Measurements from ENCODE around the gene PCGF3.
"Not testable (repeated sequence)": the region's sequence is repeated elsewhere in the genome, so short reads cannot be mapped to it uniquely, and the experiment has no call there.

Gene PCGF3

GRCh38 chr4:683247-683897 lies 22.3 kb upstream of the PCGF3 start:
- no peak for DNase-seq

DNA sequence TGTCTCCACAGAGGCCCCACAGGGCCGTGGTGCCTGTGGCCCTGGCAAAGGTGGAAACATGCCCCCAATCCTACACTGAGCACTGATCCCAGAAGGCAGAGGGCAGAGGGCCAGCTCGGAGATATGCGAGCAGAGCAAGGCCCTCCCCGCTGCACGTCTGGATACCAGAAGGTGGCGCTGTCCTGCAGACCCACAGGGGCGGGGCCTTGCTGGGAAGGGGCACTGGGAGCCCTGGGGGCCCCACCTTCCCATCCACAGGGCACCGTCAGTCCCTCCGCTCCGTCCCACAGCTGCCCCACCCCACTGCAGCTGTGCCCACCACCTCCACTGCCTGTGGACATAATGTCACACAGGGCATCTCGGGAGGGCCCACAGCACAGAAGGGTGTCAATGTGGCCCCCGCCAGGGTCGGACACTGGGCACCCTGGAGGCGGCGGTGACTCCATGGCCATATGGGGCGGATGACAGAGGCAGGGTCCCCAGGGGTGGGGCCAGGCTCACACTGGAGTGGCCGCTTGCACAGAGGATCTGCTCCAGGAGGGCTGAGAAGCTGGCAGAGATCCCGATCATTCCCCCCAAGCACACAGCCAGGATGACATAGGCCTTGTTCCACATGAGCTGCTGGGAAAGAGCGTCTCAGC lies 21.5 kb upstream of the PCGF3 start:
- DNase-seq: peak; percentile 41

DNA sequence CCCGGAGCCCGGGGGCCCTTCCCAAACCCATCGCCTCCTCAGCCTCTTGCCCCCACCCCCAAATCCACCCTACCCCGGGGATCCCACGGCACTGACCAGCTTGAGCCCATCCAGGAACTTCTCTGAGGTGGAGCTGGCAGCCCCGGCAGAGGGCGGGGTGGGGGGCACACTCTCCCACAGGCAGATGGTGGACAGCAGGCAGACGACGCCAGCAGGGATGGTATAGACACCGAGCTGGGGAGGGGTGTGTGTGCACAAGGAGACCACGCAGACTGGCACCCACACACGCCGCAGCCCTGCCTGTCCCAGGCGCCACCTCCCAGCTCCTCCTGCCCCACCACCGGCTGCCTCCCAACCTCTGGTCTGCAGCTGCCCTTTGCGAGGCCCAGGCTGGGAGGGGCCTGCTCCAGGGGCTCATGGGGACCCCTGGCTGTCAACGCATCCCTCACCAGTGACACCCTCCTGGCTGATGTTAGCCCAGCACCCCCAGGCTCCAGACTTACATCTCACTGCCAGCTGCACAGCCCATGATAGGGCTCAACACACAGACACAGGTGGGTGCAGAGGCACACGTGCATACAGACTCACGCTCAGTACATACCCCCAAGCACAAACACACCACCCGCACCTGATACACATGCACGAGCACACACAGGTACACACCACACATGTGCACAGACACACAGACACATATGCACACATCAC lies 20.9 kb upstream of the PCGF3 start:
- no peak for DNase-seq

GRCh38 chr4:685679-686412 lies 19.8 kb upstream of the PCGF3 start:
- no peak for DNase-seq

- no peak for DNase-seq
These were observed 19.1 kb upstream of the PCGF3 start for GRCh38 chr4:686413-687040.

DNA sequence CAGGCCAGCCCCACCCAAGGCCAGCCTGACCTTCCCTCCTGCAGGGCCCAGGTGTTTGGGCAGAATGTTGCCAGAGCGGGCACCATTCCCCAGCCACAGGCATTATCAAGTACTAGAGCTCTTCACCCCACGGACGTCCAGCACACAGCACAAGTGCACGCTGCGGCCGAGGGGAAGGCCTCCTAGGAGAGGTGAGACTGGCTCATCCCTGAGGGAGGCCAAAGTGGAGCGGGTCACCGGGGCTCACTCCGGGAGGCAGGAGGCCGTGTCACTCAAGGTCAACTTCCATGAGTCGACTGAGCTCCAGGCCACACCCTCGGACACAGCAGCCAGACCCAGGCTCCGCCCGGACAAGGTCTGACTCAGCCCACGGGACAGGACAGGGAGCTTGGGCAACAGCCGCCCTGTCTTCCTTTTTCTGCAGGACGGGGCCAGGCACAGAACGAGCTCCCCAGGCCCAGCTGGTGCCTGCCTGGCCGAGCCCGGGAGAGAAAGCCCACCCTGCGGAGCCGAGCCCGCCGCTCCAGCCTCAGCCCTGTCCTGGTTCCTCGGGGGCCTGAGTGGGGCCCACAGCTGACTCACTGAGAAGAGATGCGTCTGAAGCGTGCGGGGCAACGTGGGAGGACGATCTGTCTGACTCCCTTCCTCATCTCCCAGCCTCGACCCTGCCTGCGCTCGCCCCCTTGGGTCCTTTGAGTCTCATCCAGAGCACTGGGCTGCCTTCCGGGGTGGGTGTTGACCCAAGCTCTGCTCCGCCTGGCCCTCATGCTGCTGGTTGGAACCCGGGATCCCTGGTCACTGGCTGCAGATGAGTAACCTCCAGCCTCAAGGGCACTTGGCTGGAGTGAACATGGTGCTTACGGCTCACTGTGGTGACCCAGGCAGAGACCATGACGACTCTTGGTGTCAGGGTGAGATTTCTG lies 18.3 kb upstream of the PCGF3 start:
- no peak for DNase-seq

- no peak for DNase-seq
These were observed 17.4 kb upstream of the PCGF3 start for GRCh38 chr4:687971-688853.

- no peak for DNase-seq
These were observed 16.6 kb upstream of the PCGF3 start, which contains the start of gene SLC49A3 for GRCh38 chr4:688854-689681. SLC49A3 (minus strand) TSS chr4:689151; CDS start chr4:689127, 24 bp downstream.

- no peak for DNase-seq
These were observed 15.9 kb upstream of the PCGF3 start for GRCh38 chr4:689723-690122.

GRCh38 chr4:692771-693554 lies 12.7 kb upstream of the PCGF3 start:
- no peak for DNase-seq

DNA sequence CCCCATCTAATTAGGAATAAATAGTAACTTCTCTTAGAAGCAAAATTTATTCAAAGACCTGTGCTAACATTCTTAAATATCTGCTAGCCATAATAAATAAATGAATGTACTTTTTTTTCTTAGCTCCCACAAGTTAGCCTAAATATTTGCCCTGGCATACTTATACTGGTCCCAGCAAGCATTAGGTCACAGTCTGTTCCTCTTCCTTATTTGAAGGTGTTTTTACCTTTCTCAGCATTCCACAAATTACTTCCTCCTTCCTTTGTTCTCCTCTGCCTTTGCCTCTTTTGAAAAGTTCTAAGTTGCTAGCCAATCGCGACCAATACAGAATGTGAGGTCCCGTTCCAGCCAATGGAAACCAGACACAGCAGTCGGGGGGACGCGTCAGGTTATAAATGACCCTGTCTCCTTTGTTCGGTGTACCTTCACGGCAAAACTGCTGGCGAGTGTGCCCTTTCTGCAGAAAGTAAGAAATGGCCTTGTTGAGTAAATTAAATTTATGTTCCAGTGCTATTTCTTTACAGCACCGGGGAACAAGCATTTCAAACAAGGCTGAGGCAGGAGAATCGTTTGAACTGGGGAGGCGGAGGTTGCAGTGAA lies 11.2 kb upstream of the PCGF3 start:
- not testable (repeated sequence) for DNase-seq

DNA sequence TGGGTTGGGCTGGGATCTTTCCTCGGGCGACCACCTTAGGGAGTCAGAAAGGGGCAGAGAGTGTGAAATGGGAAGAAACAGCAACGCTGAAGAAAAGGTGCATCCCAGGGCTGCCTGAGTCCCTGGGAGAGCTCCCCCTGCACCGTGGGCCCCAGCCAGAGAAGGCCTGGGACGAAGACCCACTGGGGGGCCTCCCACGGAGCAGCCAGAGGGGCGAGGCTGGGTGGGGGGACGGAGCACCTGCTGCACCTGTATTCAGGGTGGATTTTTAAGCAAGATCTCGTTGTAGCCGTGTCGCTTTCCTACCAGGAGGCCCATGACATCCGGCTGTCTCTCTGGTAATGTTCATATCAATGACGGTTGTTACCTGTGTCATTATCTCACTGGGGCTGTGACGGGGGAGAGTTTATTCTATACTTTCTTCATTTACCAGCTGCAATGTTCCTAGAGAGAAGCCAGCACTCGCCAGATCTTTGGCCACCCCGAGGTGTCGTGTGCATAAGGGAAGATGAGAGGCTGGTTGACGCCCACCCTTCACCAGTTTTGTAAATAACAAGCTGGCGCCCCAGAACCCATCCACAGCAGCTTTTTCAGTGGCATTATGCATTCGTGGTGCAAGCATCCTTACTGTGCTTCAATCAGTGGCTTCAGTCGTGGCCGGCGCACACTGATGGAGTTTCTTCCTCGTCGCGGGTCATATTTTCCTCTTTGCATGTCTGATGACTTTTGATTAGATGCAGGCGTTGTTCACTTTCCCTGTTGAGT lies 5.6 kb upstream of the PCGF3 start:
- no peak for DNase-seq

DNA sequence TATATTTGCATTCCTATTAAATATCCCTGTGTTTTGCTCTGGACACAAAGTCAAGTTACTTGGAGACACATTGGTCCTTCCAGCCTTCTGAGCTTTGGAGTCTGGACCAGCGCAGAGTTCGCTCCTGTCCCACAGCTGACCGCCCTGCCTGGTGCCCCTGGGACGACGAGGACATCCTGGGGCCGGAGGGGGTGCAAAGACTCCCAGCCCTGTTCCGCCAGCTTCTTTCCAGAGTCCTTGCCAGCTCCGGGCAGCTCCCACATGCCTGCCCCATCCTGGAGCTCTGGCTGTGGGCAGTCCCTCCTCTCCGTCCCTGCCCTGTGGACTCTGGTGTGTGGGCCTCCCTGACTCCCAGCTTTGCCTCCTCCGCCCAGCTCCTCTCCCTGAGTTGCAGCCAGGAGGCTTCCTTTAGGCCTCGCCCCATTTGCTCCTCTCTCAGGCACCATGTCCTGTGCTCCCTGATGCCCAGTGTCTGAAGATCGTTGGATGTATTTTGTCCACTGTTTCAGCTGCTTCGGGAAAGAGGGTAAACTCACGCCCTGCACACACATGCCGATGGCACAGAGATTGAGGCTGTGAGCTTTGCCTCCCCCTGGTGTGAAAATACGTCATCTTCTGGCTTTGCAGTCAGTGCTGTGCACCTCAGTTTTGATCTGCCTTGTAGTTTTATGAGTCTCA lies 4.9 kb upstream of the PCGF3 start:
- no peak for DNase-seq

GRCh38 chr4:702618-703048 lies 3.0 kb upstream of the PCGF3 start:
- DNase-seq: no peak

GRCh38 chr4:703336-704197 lies 2.1 kb upstream of the PCGF3 start:
- DNase-seq: no peak

All from NCI-H774 (cell line).